TTC549 (cell line): ENCODE results near the gene PKD2L1.
A peak's percentile ranks its signal among the peaks of the same experiment; 100 is the strongest.

Experiments
- FAIRE-seq: peaks from 2 replicates; lab custom pipeline; 2012; peaks lifted over from hg19 to GRCh38; lab: Jason Lieb, UNC

Gene PKD2L1

DNA sequence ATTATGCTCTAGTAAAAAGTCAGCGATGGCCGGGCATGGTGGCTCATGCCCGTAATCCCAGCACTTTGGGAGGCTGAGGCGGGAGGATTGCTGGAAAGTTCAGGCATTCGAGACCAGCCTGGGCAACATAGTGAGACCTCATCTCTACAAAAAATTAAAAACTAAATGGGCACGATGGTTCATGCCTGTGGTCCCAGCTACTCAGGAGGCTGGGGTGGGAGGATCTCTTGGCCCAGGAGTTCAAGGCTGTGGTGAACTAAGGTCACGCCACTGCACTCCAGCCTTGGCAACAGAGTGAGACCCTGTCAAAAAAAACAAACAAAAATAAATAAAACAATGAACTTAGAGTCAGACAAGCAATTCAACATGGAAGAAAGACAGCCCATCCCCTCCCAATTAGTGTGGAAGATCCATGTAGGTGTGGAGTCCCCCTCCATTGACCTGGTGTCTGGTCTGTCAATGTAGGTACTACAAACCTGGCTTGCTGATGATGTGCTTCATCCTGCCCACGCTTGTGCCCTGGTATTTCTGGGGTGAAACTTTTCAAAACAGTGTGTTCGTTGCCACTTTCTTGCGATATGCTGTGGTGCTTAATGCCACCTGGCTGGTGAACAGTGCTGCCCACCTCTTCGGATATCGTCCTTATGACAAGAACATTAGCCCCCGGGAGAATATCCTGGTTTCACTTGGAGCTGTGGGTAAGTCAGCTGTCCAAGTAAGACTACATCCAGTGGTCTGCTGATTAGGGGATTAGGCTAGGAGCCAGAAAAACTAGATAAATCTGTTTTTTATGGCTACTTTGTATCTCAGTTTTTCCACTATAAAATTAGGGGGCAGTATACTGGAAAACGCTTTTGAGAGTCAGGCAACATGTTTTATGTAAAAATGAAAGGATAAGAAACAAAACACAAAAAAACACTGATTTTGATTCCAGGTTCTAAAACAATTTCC lies 26.3 kb upstream of the PKD2L1 start:
- FAIRE-seq: no peak

DNA sequence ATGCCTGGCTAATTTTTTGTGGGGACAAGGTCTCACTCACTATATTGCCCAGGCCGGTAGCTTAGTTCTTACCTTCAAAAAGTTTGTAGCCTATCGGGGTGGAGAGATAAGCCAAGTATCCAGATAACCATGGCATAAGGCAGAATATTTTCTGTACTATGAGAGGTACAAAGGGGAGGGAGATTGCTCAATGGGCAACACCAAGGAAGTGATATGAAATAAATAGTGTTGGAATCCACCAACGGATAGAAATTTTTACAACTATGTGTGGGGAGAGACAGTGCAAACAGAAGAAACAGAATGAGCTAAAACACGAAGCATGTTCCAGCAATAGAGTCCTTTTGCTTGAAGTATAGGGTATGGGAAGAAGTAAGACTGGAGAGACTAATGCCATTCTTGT lies 25.1 kb upstream of the PKD2L1 start:
- no peak for FAIRE-seq

DNA sequence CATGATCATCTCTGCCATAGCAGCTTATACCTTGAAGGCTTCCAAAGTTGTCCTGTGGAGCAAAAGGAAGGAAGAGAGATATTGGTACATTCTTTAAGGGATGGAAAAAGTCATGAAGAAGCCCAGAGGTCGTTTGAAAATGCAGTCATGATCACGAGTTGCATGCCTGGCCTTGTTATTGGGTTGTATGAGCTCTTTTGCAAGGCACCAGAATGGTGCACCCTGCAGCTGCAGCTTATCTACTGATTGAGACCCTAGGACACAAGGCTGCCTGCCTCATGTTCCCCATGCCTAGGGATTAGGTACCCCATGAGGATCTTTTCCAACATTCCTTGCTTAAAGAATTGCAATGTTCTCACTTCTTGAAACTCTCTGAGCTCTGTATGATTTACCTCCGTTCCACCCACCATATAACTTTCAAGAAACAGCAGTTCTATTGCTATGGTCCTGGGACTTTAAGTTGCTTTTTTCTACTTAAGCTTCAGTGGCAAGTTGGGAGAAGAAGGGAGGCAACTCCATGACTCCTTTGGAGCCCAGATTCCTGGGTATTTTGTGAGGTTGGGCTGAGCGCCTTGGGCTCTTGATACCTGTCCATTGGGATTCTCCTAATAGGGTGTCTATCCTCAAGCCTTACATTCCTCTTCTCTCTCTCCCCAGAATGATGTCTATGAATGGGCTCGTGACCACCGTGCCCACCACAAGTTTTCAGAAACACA lies 23.9 kb upstream of the PKD2L1 start:
- no peak for FAIRE-seq

GRCh38 chr10:100350914-100351485 lies 21.0 kb upstream of the PKD2L1 start:
- no peak for FAIRE-seq

DNA sequence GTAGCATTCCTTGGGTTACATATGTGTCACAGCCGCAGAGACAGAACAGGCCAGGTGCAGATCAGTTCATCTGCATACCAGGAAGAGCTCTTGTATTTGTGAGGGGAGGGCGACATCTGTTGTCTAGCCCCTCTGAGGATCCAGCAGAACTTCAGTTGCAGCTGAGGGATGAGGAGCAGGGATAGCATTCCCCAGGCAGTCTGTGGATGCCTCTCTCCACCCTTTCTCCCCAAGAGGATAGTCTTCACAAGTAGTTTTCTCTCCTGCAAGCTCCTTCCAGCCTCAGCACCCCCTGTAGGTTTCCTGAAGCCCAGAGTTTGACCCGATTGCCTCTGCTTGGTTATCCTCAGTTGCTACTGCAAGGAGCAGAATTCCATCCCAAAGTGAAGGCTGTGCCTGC lies 19.6 kb upstream of the PKD2L1 start:
- no peak for FAIRE-seq

GRCh38 chr10:100349087-100349486 lies 19.1 kb upstream of the PKD2L1 start:
- FAIRE-seq: no peak

DNA sequence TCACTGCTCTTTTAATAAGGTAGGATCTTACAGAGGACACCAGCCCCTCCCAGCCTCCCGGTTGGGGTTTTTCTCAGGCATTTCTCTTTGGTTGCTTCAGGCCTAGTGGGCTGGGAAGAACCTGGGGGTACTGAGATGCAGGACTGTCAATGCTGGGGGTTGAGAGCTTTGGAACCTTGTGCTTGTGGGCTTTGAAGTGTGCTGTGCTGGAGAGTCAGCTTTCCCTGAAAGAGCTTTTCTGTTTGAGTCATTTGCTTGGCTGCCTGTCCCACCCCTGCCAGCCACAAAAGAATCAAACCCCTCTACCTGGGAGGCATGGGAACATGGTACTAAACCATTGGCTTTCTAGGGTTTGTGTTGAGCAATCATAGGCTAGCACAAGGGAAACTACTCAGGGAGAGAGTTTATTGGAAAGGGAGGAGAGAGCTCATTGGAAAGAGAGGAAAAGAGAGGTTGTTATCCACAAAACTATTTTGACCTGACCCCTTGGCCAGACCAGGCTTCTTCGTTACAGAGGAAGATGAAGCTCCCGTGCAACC lies 18.4 kb upstream of the PKD2L1 start:
- no peak for FAIRE-seq

- no peak for FAIRE-seq
These were observed 17.7 kb upstream of the PKD2L1 start for GRCh38 chr10:100347568-100348195.

DNA sequence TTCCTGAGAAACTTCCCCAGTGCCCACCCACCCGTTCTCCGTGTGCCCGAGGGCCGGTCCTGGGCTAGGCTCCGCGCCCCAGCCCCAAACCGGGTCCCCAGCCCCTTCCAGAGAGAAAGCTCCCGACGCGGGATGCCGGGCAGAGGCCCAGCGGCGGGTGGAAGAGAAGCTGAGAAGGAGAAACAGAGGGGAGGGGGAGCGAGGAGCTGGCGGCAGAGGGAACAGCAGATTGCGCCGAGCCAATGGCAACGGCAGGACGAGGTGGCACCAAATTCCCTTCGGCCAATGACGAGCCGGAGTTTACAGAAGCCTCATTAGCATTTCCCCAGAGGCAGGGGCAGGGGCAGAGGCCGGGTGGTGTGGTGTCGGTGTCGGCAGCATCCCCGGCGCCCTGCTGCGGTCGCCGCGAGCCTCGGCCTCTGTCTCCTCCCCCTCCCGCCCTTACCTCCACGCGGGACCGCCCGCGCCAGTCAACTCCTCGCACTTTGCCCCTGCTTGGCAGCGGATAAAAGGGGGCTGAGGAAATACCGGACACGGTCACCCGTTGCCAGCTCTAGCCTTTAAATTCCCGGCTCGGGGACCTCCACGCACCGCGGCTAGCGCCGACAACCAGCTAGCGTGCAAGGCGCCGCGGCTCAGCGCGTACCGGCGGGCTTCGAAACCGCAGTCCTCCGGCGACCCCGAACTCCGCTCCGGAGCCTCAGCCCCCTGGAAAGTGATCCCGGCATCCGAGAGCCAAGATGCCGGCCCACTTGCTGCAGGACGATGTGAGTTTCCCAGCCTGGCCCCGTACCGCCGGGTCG lies 16.9 kb upstream of the PKD2L1 start, which contains the start of gene SCD:
Gene SCD, plus strand, starts transcription at position 469 of the 803 bp plus-strand sequence. Its CDS starts 272 bp downstream, at position 741.
- FAIRE-seq: peak; percentile 37

DNA sequence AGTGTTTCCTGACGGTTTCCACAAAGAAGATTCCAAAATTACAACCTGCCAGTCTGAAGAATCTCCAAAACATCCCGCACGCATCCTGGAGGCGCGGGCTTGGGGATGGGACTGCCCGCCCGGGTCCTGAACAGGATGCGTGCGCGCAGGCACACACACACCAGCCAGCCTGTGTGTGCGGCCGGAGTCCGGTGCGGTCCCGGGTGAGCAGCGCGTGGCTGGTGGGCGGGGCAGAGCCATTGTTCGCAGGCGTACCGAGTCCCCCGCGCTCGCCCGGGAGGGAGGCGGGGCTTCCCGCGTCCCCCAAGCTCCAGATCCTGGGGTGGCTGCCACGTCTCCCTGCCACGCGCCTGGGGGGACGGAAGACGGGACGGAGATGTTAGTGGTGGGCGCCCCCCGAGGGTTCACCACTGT lies 16.3 kb upstream of the PKD2L1 start:
- no peak for FAIRE-seq

DNA sequence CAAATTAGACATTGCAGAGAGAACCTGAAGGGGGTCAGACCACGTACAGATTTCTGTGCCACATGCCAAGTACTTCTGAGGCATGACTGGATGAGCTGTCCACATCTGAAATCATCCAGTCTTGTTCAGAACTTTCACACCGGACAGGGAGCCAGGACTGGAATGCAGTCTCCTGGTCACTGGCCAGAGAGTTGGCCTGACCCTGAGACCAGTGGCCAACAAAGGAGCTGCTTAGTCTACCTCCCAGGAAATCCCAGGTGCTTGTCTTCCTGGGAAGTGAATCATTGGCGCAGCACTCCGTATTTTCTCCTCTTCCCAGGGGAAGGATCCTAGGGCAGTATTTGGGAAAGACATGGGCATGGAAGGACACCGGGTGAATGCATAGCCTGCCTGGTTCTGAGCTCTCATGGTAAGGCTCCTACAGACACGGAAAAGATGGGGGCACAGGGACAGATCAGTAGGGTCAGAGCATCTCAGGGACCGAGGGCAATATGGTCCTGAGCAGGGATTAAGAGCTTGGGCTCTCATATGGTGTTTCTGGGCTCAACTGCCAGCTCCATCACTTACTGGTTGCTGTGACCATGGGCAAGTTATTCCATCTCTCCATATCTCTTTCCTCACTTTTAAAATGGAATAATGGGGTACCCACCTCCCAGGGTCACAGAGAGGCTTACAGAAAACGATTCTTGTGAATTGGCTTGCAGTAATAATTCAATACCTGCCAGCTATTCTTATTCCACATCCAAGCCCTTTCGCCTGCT lies 15.7 kb upstream of the PKD2L1 start:
- no peak for FAIRE-seq

DNA sequence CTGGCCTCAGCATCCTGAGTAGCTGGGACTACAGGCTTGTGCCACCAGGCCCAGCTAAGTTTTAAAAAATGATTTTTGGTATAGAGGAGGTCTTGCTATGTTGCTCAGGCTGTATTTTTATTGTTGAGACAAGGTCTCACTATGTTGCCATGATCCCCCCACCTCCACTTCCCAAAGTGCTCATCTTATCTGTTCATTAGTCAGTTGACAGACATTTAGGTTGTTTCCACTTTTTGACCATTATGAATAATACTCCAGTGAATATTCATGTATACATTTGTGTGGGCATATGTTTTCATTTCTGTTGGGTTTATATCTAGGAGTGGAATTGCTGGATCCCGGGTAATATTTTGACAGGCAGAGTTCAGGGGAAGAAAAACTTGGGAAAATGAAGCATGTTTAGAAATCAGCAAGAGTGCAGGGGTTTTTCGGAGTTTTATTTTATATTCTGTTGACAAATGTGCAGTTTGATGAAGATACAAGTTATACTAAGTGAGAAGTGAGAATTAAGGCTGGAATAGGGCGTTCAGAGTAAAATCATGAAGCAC lies 14.3 kb upstream of the PKD2L1 start:
- FAIRE-seq: no peak

GRCh38 chr10:100342627-100342972 lies 12.6 kb upstream of the PKD2L1 start:
- no peak for FAIRE-seq

DNA sequence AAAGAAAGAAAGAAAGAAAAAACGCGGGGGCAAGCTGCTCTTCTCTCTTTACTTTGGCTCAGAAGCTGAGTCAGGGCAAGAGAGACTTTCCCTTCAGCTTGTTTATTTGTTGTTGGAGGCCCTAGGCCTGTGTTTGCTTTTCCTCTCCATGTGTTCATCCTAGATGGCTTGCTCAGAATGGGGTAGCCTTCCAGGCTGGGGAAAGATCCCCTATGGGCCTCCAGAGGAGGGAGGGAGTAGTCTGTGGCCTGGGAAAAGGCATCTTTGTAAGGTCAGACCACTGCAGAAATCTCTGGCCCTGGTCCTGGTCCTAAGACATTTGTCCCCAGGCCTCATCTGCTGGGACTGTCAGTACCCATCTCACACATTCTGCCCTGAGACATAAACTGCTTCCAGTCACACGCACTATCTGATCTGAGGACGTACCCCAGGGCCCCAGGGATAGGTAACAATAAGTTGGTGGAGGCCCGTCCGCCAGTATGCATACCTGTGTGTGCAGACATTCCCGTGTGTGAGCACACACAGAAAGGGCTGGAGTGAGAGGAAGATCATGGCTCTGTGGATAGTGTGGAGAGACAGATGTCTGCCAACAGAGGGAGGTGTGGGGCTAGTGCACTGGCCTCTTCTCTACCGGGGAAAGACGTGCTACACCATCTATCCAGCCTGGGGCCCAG lies 12.1 kb upstream of the PKD2L1 start:
- no peak for FAIRE-seq

GRCh38 chr10:100340948-100341847 lies 11.2 kb upstream of the PKD2L1 start:
- no peak for FAIRE-seq

DNA sequence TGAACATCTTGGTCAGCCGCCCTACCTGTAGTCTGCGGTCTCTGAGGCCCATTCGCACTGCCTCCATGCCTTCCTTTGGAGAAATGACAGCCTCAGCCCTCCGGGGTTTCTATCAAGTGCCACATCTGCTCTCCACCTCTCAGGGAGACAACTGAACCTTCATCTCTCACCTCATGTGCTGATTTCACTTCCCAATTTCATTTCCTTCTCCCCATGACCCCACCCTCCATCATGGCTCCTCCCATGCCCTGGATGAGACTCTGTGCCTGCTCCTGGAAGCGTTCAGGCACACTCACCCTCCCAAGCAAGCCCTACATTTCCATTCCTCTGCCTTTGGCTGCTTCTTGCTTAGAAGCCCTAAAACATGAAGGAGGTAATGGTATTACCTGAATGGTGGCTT lies 9.2 kb upstream of the PKD2L1 start:
- FAIRE-seq: no peak

GRCh38 chr10:100338434-100339036 lies 8.5 kb upstream of the PKD2L1 start:
- no peak for FAIRE-seq

- no peak for FAIRE-seq
These were observed 4.7 kb upstream of the PKD2L1 start for GRCh38 chr10:100334762-100335161.
